ENCODE results near the gene OR10P1.

The OR10P1 gene

GRCh38 chr12:55610598-55610997 is 26.1 kb upstream of the OR10P1 start:
- Histone ChIP-seq H3K27me3 (ENCODE audit: insufficient read depth, low read length, poor library complexity) (peaks cover 19% of the 10 kb centered on the region), H3K27ac (ENCODE audit: low read length) (no peak overlapping the region), H3K79me2 (ENCODE audit: insufficient read depth, low read length) (no peaks in the 10 kb centered on the region), H3K4me3 (ENCODE audit: low read depth in 1 of 2, low read length in 2 of 2) (no peak overlapping the region), H2AFZ (ENCODE audit: low read depth, low read length) (no peak overlapping the region), H3K9me3 (ENCODE audit: insufficient read depth, low read length, severe bottlenecking) (peaks cover 6% of the 10 kb centered on the region), H3K4me2 (ENCODE audit: insufficient read depth, low read length) (no peak overlapping the region), H4K20me1 (ENCODE audit: insufficient read depth, low read length) (no peaks in the 10 kb centered on the region), H3K36me3 (ENCODE audit: insufficient read depth, low read length) (no peaks in the 10 kb centered on the region), H3K4me1 (ENCODE audit: insufficient read depth, low read length) (no peaks in the 10 kb centered on the region), H3K9ac (ENCODE audit: low read depth, low read length) (no peak overlapping the region)
- DNase-seq (no peak), ATAC-seq (ENCODE audit: insufficient read depth, low read depth) (no peak)
- TF ChIP-seq EZH2 (IDR thresholded peaks at IDR 0.05; ENCODE audit: borderline replicate concordance, low read depth, low read length, severe bottlenecking) (no peak), CTCF (IDR thresholded peaks at IDR 0.05; ENCODE audit: borderline replicate concordance, extremely low read depth, low read length, poor library complexity, severe bottlenecking) (no peak)

DNA sequence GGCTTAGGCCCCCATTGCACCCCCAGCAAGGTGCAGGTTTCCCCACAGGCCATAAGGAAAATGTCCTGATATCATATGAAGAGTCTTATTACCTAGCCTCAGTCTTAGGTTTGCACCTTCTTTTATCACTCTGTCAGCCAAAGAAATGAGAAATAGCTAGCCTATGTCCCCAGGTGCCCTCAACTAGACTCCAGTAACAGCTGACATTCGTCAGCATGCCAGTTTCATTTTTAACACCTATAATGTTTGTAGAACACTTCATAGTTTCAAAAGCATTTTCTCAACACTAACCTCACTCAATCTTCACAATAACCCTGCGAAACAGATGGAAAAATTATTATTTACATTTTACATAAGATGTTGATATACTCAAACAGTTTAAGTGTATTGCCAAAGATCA is 24.0 kb upstream of the OR10P1 start:
- Histone ChIP-seq H3K27ac (ENCODE audit: low read length) (no peak overlapping the region), H3K9me3 (ENCODE audit: insufficient read depth, low read length, severe bottlenecking) (peaks cover 20% of the 10 kb centered on the region), H3K4me3 (ENCODE audit: low read depth in 1 of 2, low read length in 2 of 2) (no peak overlapping the region), H3K27me3 (ENCODE audit: insufficient read depth, low read length, poor library complexity) (peaks cover 14% of the 10 kb centered on the region), H3K79me2 (ENCODE audit: insufficient read depth, low read length) (no peaks in the 10 kb centered on the region), H4K20me1 (ENCODE audit: insufficient read depth, low read length) (no peaks in the 10 kb centered on the region), H3K4me1 (ENCODE audit: insufficient read depth, low read length) (no peaks in the 10 kb centered on the region), H2AFZ (ENCODE audit: low read depth, low read length) (no peak overlapping the region), H3K9ac (ENCODE audit: low read depth, low read length) (no peak overlapping the region), H3K4me2 (ENCODE audit: insufficient read depth, low read length) (no peak overlapping the region), H3K36me3 (ENCODE audit: insufficient read depth, low read length) (no peaks in the 10 kb centered on the region)
- no peak for DNase-seq
- no peak for ATAC-seq (ENCODE audit: insufficient read depth, low read depth)
- TF ChIP-seq CTCF (IDR thresholded peaks at IDR 0.05; ENCODE audit: borderline replicate concordance, extremely low read depth, low read length, poor library complexity, severe bottlenecking) (no peak), EZH2 (IDR thresholded peaks at IDR 0.05; ENCODE audit: borderline replicate concordance, low read depth, low read length, severe bottlenecking) (no peak)

DNA sequence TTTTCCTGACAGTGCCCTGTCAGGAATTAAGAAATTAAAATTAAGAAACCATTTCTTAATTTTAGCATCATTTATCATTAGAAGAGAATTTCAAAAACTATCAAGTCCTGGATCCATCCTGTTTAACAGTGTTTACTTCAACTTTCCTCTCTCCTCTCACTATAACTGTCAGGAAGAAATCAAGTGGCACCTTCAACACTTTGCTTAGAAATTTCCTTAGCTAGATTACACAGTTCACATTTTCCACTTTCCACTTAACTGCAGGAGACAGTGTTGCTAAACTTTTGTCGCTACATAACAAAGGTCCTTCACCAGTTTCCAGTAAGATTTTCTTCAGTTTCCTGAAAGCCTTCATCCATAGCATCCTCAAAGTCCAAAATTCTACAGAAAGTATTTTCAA is 21.9 kb upstream of the OR10P1 start:
- TF ChIP-seq CTCF (IDR thresholded peaks at IDR 0.05; ENCODE audit: borderline replicate concordance, extremely low read depth, low read length, poor library complexity, severe bottlenecking) (no peak), EZH2 (IDR thresholded peaks at IDR 0.05; ENCODE audit: borderline replicate concordance, low read depth, low read length, severe bottlenecking) (no peak)
- no peaks in the 10 kb centered on the region for H3K4me1 ChIP-seq (ENCODE audit: insufficient read depth, low read length)
- H3K4me3 ChIP-seq (ENCODE audit: low read depth in 1 of 2, low read length in 2 of 2) = no peak overlapping the region
- no peaks in the 10 kb centered on the region for H3K79me2 ChIP-seq (ENCODE audit: insufficient read depth, low read length)
- no peak overlapping the region for H3K9ac ChIP-seq (ENCODE audit: low read depth, low read length)
- H3K4me2 ChIP-seq (ENCODE audit: insufficient read depth, low read length) = no peak overlapping the region
- ATAC-seq (ENCODE audit: insufficient read depth, low read depth) (no peak), DNase-seq (no peak)
- H3K27ac ChIP-seq (ENCODE audit: low read length) = no peak overlapping the region
- H3K36me3 ChIP-seq (ENCODE audit: insufficient read depth, low read length) = no peaks in the 10 kb centered on the region
- H2AFZ ChIP-seq (ENCODE audit: low read depth, low read length) = no peak overlapping the region
- H4K20me1 ChIP-seq (ENCODE audit: insufficient read depth, low read length) = no peaks in the 10 kb centered on the region
- H3K9me3 ChIP-seq (ENCODE audit: insufficient read depth, low read length, severe bottlenecking) = peaks cover 20% of the 10 kb centered on the region
- H3K27me3 ChIP-seq (ENCODE audit: insufficient read depth, low read length, poor library complexity) = peaks cover 14% of the 10 kb centered on the region
